Ascending aorta (tissue), 2 donors: ENCODE data around the gene CNTN3. TPM values are rescaled to one million over a fixed set of nuclear protein-coding genes. Genes with fewer than 3 reads are reported as not detected.

ENCODE experiments used
- DNase-seq, 2 donors: peaks; one replicate each; pipeline ENCODE4 v3.0.0-alpha.2; 2019; ENCODE audit warnings: low spot score in 2 of 2
- H3K27ac ChIP-seq, 2 donors: fragments of 200-600 bp; sonication (generic); one replicate each; pipeline ENCODE4 v1.5.1; 2016 to 2017; ENCODE audit warnings: mild to moderate bottlenecking in 1 of 2
- H3K27me3 ChIP-seq: fragments of 200-600 bp; sonication (generic); one replicate; pipeline ENCODE4 v1.5.1; 2017
- H3K36me3 ChIP-seq, 2 donors: fragments of 200-600 bp; sonication (generic); one replicate each; pipeline ENCODE4 v1.5.1; 2016
- H3K4me1 ChIP-seq, 2 donors: fragments of 200-600 bp; sonication (generic); one replicate each; pipeline ENCODE4 v1.5.1; 2016 to 2017; ENCODE audit warnings: mild to moderate bottlenecking in 1 of 2
- H3K4me3 ChIP-seq, 2 donors: fragments of 200-600 bp; sonication (generic); one replicate each; pipeline ENCODE4 v1.5.1; 2016 to 2017; ENCODE audit warnings: mild to moderate bottlenecking in 1 of 2
- H3K9me3 ChIP-seq, 2 donors: fragments of 200-600 bp; sonication (generic); one replicate each; pipeline ENCODE4 v1.5.1; 2016
- CTCF ChIP-seq, 3 experiments: fragments of 200-600 bp in 2 of 3; fragments of 450-650 bp in 1 of 3; sonication (generic) in 2 of 3; IDR thresholded peaks; one replicate each; pipeline ENCODE4 v1.5.1; 2016 to 2019; ENCODE audit warnings: antibody characterized with exemption in 3 of 3, mild to moderate bottlenecking in 1 of 3, moderate library complexity in 1 of 3
- intact Hi-C: fragments of 100-400 bp; cut with DNase I; formaldehyde crosslinking; loops from one replicate; pipeline ENCODE4 v1.15.1; 2023
- total RNA-seq: library from RNA; depleted of rRNA; stranded (reverse); fragments of >200 nt; gene quantifications from one replicate; pipeline ENCODE4 v1.1.0, GENCODE V29; 2016

CNTN3 gene
- total RNA-seq, 1 donor from 2014 or later = 0.11 TPM

GRCh38 chr3:74602471-74602870 is 12.0 kb downstream of the CNTN3 start:
- no peaks in the 10 kb centered on the region for H3K9me3 ChIP-seq
- H3K36me3 ChIP-seq = no peaks in the 10 kb centered on the region
- intact Hi-C loops = no loop called here
- no peak for DNase-seq
- H3K27me3 ChIP-seq = no peaks in the 10 kb centered on the region
- H3K4me1 ChIP-seq = no peaks in the 10 kb centered on the region
- no peak overlapping the region for H3K27ac ChIP-seq
- H3K4me3 ChIP-seq = no peak overlapping the region
- no peak for TF ChIP-seq CTCF (IDR thresholded peaks at IDR 0.05)

GRCh38 chr3:74601793-74602192 is 12.7 kb downstream of the CNTN3 start:
- H3K9me3 ChIP-seq = no peaks in the 10 kb centered on the region
- H3K4me3 ChIP-seq = no peak overlapping the region
- H3K27me3 ChIP-seq = no peaks in the 10 kb centered on the region
- no peaks in the 10 kb centered on the region for H3K36me3 ChIP-seq
- no peak for DNase-seq
- H3K27ac ChIP-seq = no peak overlapping the region
- TF ChIP-seq CTCF (IDR thresholded peaks at IDR 0.05) = no peak
- intact Hi-C loops = no loop called here
- H3K4me1 ChIP-seq = no peaks in the 10 kb centered on the region

GRCh38 chr3:74599564-74599963 is 14.9 kb downstream of the CNTN3 start:
- Histone ChIP-seq H3K27ac (no peak overlapping the region), H3K27me3 (no peaks in the 10 kb centered on the region), H3K4me1 (no peaks in the 10 kb centered on the region), H3K4me3 (no peak overlapping the region), H3K36me3 (no peaks in the 10 kb centered on the region), H3K9me3 (no peaks in the 10 kb centered on the region)
- intact Hi-C loops = no loop called here
- no peak for DNase-seq
- no peak for TF ChIP-seq CTCF (IDR thresholded peaks at IDR 0.05)

GRCh38 chr3:74593152-74593551 is 21.3 kb downstream of the CNTN3 start:
- TF ChIP-seq CTCF (IDR thresholded peaks at IDR 0.05) = no peak
- intact Hi-C loops = no loop called here

GRCh38 chr3:74592359-74592758 is 22.1 kb downstream of the CNTN3 start:
- no peak for TF ChIP-seq CTCF (IDR thresholded peaks at IDR 0.05)
- H3K4me1 ChIP-seq = peaks cover 0 to 8% of the 10 kb centered on the region in 2 donors

More at GRCh38 chr3:74593152-74593551, 21.3 kb downstream of the CNTN3 start:
- Histone ChIP-seq H3K4me1 (peaks cover 0 to 8% of the 10 kb centered on the region in 2 donors), H3K36me3 (no peaks in the 10 kb centered on the region), H3K4me3 (no peak overlapping the region), H3K9me3 (no peaks in the 10 kb centered on the region), H3K27ac (no peak overlapping the region), H3K27me3 (no peaks in the 10 kb centered on the region)
- no peak for DNase-seq

GRCh38 chr3:74591946-74592345 is 22.5 kb downstream of the CNTN3 start:
- no peak for TF ChIP-seq CTCF (IDR thresholded peaks at IDR 0.05)
- intact Hi-C loops = no loop called here
- Histone ChIP-seq H3K4me3 (no peak overlapping the region), H3K27me3 (no peaks in the 10 kb centered on the region), H3K27ac (peak overlapping the region; percentile 10 to 45), H3K4me1 (peaks cover 0 to 8% of the 10 kb centered on the region in 2 donors), H3K36me3 (no peaks in the 10 kb centered on the region), H3K9me3 (no peaks in the 10 kb centered on the region)
- DNase-seq = no peak

More at GRCh38 chr3:74592359-74592758, 22.1 kb downstream of the CNTN3 start:
- no peak overlapping the region for H3K4me3 ChIP-seq
- no peaks in the 10 kb centered on the region for H3K27me3 ChIP-seq
- H3K27ac ChIP-seq = peak overlapping the region; percentile 10 to 45
- H3K9me3 ChIP-seq = no peaks in the 10 kb centered on the region
- DNase-seq = no peak
- intact Hi-C loops = no loop called here
- H3K36me3 ChIP-seq = no peaks in the 10 kb centered on the region
